Activated CD4-positive, alpha-beta T cell treated with anti-CD3 and anti-CD28 coated beads, Interleukin-2, Interleukin-6, amounts not matched to agents 100 ng/mL and 50 ng/mL, durations not matched to agents 16 hours and 8 hours (primary cell): ENCODE results near the gene TEAD1.

ENCODE experiments used
- DNase-seq: peaks from one replicate; pipeline ENCODE4 v3.0.0-alpha.2; 2020

Gene TEAD1

GRCh38 chr11:12793065-12793464, 118.8 kb downstream of the TEAD1 start:
- no peak for DNase-seq

DNA sequence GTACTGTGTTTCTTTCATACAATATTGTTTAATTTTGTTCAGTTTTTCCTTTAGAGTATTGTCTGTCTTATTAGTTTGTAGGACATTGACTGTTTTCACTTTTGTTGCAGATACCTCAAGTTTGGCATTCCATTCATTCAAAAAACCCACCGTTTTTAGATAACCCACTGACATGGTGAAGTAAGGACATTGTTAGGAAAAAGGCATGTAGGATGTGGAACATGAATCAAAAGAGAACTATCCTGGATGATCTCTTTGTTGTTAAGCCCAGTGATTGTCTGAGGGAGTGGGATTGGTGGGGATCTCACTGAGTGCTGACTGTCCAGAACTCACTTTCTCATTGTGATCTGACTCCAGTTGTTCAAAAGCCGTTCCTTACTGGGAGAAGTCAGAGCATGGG, 119.3 kb downstream of the TEAD1 start:
- no peak for DNase-seq

DNA sequence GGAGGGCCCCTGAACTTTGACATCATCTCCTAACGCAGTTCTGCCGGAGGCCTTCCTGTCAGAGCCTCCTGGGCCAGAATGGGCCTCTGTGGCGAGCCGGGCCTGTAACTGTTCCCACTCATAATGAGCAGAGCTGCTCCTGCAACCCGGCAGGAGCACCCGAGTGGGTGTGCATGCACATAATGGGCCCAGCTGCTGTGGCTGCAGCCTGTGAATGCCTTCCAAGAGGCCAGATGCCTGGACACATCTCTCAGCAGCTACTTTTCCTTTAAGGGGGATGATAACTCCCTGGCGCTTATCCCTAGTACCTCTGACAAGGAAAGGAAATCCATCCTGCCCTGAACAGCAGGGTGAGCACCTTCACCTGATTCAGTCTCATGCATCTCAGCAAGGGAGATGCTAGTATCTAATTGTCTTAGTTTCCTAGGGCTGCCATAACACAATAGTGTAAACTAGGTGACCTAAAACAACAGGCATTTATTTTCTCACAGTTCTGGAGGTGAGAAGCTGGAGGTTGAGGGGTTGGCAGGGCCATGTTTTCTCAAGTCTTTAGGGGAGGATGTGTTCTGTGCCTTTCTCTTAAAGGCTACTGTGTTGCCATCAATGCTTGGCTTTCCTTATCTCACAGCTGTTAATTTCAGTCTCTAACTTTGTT, 120.5 kb downstream of the TEAD1 start:
- no peak for DNase-seq

DNA sequence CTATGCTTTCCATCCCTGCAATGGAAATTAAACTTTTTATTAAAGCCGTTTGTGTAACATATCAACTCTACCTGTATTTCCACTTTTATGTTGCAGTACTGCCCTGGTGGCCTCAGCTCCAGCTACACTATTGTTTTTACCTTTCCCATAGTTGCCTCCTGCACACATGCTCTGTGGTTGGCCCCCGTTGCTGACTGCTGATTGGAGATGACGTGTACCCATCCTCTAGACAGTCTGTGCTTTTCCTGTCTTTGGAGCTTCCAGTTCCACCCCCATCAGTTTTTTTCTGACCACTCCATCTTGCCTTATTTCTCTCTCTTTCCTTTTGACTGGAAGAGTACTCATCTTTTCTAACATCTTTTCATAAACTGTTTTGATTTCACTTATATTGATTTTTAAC, 123.8 kb downstream of the TEAD1 start:
- DNase-seq = no peak

GRCh38 chr11:12798609-12799011, 124.4 kb downstream of the TEAD1 start:
- no peak for DNase-seq

DNA sequence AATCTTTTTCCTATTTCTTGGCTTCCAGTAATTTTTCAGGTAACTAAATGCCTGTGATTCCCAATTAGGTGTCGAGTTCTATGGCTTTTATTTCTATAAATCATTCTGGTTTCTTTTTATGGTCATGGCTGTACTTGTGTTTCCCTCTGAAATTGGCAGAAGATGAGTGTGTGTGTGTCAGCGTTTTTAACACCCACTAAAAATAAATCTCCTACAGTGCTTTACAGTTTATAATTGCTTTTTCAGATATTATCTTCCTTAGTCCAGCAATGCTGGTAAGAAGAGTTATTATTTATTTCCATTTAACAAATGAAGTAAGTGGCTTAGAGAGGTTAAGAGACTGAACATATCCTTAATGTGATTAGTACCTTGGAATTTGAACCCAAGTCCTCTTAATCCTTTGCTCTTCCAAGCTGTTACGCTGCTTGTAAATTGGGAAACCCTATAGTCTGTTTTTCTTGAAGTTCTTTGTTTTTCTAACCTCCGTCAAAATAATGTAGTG, 125.2 kb downstream of the TEAD1 start:
- no peak for DNase-seq

- no peak for DNase-seq
Measured at GRCh38 chr11:12800032-12800671, 125.9 kb downstream of the TEAD1 start.

GRCh38 chr11:12800871-12801270, 126.7 kb downstream of the TEAD1 start:
- no peak for DNase-seq

GRCh38 chr11:12801976-12802375, 127.8 kb downstream of the TEAD1 start:
- DNase-seq = no peak

GRCh38 chr11:12802418-12803085, 128.3 kb downstream of the TEAD1 start:
- peak; percentile 37 for DNase-seq

DNA sequence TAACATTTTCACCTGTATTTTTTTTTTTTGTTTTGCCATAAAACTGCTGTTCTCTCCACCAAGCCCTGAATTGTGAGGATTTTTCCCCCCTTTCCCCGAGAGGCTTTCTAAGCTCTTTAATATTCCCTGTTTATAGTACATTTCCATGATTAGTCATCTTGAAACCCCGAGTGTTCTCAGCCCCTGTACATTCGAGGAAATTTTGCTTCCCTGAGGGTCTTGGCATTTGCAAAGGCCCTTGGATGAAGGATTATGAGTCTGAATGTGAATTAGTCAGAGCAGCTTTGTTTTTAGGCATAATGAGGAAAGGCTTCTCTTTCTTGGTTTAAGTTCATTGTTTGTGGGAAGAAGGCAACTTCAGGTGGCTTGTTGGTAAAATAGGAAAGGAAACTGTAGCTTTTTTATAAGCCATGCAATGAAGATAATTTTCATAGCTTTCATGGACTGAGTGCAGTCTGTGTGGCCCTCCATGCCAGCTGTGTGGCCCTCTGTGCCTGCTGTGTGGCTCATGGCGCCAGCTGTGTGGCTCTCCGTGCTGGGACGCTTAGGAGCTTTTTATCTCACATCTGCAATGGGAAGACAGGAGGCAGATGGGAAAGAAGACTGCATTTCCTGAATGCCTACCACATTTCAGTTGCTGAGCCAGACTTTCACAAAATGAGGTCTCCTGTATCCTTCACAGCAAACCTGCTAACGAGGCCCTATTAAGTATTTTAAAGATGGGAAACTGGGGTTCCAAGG, 129.0 kb downstream of the TEAD1 start:
- DNase-seq = no peak

DNA sequence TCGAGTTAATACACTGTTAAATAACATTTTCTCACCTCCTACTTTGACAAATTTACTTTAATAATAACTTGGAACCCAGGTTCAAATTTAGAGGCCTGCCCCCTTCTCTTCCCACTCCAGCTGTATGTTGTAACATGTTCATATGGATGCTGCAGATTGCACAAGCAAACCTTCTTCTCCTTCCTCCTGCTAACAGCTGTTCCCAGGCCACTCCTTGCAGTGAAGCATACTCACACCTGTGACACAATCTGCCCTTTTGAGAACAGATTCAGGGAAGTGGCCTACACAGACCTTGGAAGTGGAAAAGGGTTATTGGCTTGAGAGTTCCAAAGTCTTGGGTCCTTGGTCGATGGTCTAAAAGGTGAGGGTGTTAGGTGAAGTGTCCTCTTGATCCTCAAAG, 131.9 kb downstream of the TEAD1 start:
- DNase-seq = no peak

DNA sequence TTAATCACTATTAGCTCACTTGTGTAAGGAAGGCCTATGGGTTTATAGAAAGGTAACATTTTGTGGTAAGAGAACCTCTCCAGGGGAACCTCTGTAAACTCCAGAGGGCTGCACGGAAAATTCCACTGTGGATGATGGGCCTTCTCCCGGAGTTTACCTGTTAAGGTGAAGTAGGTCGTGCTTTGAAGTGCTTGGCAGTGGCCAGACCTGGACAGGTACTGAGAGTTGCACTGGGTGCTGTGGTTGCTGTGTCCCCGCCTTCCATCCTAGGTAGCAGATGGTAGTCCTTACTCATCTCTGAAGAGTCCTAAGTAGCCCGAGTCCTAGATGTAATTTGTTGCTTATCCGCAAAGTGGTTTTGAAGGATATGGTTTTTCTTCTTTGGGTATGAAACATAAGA, 133.4 kb downstream of the TEAD1 start:
- no peak for DNase-seq

DNA sequence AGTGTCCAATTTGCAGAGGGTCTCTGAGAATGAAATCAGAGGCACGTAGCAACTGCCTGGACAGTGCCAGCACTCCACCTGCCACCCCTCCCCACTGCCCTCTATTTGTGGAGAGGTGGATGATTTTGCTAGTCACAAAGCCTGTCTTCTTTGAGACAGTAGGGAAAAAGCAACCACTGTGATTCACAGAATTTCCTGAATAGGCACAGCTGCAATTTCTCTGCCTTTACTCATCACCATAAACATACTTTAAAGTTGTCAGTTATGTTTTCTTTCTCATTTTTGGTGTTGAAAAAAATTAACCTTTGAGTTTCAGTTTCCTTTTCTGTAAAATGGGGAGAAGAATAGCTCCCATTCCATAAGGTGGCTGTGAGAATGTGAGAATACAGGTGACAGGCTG, 134.3 kb downstream of the TEAD1 start:
- DNase-seq = peak; percentile 18

DNA sequence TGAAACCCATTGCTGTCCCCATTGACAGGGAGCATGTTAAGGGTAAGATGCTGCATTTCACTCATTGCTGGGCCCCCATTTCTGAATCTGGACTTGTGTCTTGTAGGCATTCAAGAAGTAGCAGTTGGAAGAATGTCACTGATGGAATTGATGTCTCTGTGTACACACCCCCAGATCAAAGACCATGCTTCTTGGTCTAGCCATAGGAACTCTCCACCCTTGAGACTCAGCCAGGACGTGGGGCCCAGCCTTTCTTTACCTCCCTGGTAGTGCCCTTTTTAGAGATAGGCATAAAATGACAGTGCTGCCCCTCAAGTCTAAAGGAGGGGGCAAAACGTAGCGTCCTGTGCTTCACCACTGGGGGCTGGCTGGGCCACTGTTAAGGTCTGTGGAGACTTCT, 135.1 kb downstream of the TEAD1 start:
- DNase-seq = no peak

GRCh38 chr11:12809864-12810567, 135.8 kb downstream of the TEAD1 start:
- DNase-seq = no peak

- DNase-seq = no peak
Measured at GRCh38 chr11:12810568-12810894, 136.3 kb downstream of the TEAD1 start.

- DNase-seq = no peak
Measured at GRCh38 chr11:12811861-12812260, 137.6 kb downstream of the TEAD1 start.

- no peak for DNase-seq
Measured at GRCh38 chr11:12812849-12813248, 138.6 kb downstream of the TEAD1 start.

GRCh38 chr11:12813371-12814225, 139.4 kb downstream of the TEAD1 start:
- DNase-seq = no peak

DNA sequence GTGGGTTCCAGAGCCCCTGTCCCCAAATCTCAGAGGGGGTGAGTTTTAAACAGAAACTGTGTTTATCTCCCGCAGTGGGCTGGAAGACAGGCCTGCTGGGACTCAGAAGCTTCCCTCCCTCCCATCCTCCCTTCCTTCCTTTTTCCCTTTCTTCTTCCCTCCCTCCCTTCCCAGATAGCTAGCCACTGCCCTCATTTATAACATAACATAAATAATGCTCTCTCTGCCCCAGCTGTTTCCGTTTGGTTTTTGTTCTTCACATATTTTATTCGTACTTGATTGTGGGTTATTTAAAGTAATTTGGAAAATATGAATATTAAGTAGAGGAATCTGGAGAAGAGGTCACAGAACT, 140.9 kb downstream of the TEAD1 start:
- no peak for DNase-seq

DNA sequence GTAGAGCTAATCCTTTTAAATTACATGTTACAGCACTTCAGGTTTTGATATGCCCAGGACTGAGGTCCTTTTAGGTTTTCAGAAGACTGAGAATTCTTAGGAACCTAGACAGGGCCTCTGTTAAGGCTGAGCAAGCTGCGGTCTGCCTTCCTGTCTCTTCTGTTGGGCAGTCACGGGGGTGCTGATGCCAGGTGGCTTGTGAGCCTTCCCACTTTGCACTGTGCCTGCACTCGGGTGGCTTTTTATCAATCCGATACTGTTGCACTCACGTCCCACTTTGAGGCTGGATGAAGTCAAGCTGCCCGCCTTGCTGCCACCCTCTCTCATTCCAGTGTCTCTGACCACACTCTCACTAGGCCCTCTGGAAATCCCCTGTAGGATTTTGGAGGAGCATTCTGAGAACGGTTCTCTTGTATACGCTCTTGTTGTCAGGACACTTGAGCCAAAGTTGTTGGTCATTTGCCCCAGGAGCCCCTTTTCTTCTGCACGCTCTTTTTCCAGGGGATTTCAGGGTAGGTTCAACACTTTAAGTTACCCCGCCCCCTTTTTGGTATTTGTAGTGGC, 141.8 kb downstream of the TEAD1 start:
- DNase-seq = no peak
